Right cardiac atrium (tissue), 5 donors: ENCODE results near the gene PPFIBP1. TPM values are rescaled to one million over a fixed set of nuclear protein-coding genes. Genes with fewer than 3 reads are reported as not detected.

Source experiments
- ATAC-seq, 2 donors: fragments of 200-7000 bp; cut with Tn5 transposase; one replicate each; pipeline versions ENCODE4 v1.8.0 to v1.9.1; 2020; ENCODE audit warnings: moderate library complexity in 2 of 2, mild to moderate bottlenecking in 1 of 2
- DNase-seq, 3 donors: peaks; one replicate each; pipeline ENCODE4 v3.0.0-alpha.2; 2020
- H3K27ac ChIP-seq: one replicate; pipeline ENCODE4 v1.5.1; 2013; ENCODE audit warnings: mild to moderate bottlenecking, low read length, control low read depth, moderate library complexity
- H3K27me3 ChIP-seq: one replicate; pipeline ENCODE4 v1.6.1; 2013; ENCODE audit not compliant: control insufficient read depth, insufficient read depth
- H3K4me1 ChIP-seq: one replicate; pipeline ENCODE4 v1.6.1; 2013; ENCODE audit warnings: low read length; ENCODE audit not compliant: control insufficient read depth, insufficient read depth
- H3K4me3 ChIP-seq: one replicate; pipeline ENCODE4 v1.5.1; 2013; ENCODE audit warnings: low read length, control low read depth
- H3K9me3 ChIP-seq: one replicate; pipeline ENCODE4 v1.6.1; 2013; ENCODE audit warnings: low read length; ENCODE audit not compliant: control insufficient read depth
- whole genome bisulfite sequencing: extraction: QIAGEN DNeasy Blood & Tissue Kit; methylation state at CpG from one replicate; pipeline ENCODE4 v1.1.7; 2013; 5-methylcytosine and 5-hydroxymethylcytosine counted together
- intact Hi-C, 4 donors: fragments of 100-400 bp; cut with DNase I; formaldehyde crosslinking; loops; one replicate each; pipeline versions ENCODE4 v1.11.0 to v1.14.0; 2022 to 2023
- polyA plus RNA-seq: library from polyadenylated mRNA; stranded (reverse); fragments of 200-250 nt; gene quantifications from one replicate; pipeline ENCODE4 v1.2.3, GENCODE V29; 2013
- total RNA-seq, 4 donors: library from RNA; stranded (reverse); fragmentation: NEBNext Ultra II Directional; extraction: Animal tissue kit (Norgen Biotek cat#: 25700); gene quantifications; one replicate each; pipeline ENCODE4 v1.2.1, GENCODE V29; 2021
- donor health status: healthy with polysubstance abuse.
- donor health status: DM: no; HTN: yes; CAD: no.
- donor health status: DM: no; HTN: no; CAD: no.
- donor health status: DM: no; HTN: yes; CAD: no; lungs with severe emphysema.
- donor health status: DM: yes; HTN: yes; CAD: no.

The PPFIBP1 gene
- total and polyA plus RNA-seq, 5 donors: 26.4 to 176 (median 88.7) TPM

- intact Hi-C loops: no loop called here
- 84% methylated on average over 4 of the region's 4 CpGs for WGBS
- Histone ChIP-seq H3K27me3 (no peaks in the 10 kb centered on the region), H3K27ac (no peak overlapping the region), H3K4me1 (no peaks in the 10 kb centered on the region), H3K4me3 (no peak overlapping the region), H3K9me3 (no peaks in the 10 kb centered on the region)
- DNase-seq: no peak
- ATAC-seq: no peak
These were observed 25.9 kb upstream of the PPFIBP1 start for GRCh38 chr12:27498149-27498548.

DNA sequence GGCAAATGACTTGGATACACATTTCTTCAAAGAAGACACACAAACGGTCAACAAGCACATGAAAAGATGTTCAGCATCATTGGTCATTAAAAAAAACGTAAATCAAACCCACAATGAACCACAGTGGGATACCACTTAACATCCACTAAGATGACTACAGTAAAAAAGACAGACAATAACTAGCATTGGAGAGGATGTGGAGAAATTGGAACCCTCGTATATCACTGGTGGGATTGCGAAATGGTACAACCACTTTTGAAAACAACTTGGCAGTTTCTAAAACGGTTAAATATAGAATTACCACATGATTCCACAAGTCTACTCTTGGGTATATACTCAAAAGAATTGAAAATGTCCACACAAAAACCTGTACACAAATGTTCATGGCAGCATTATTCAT is 25.2 kb upstream of the PPFIBP1 start:
- H3K4me3 ChIP-seq: no peak overlapping the region
- H3K27me3 ChIP-seq: no peaks in the 10 kb centered on the region
- intact Hi-C loops: no loop called here
- WGBS: 88% methylated on average over 5 of the region's 5 CpGs
- no peaks in the 10 kb centered on the region for H3K9me3 ChIP-seq
- no peak for ATAC-seq
- no peak for DNase-seq
- H3K27ac ChIP-seq: no peak overlapping the region
- no peaks in the 10 kb centered on the region for H3K4me1 ChIP-seq

GRCh38 chr12:27499377-27499776 is 24.6 kb upstream of the PPFIBP1 start:
- no peak overlapping the region for H3K27ac ChIP-seq
- H3K27me3 ChIP-seq: no peaks in the 10 kb centered on the region
- WGBS: 96% methylated on average over 3 of the region's 3 CpGs
- no peak for ATAC-seq
- no peak overlapping the region for H3K4me3 ChIP-seq
- intact Hi-C loops: no loop called here
- no peaks in the 10 kb centered on the region for H3K9me3 ChIP-seq
- H3K4me1 ChIP-seq: no peaks in the 10 kb centered on the region
- DNase-seq: no peak

GRCh38 chr12:27500546-27500945 is 23.5 kb upstream of the PPFIBP1 start:
- ATAC-seq (no peak), DNase-seq (no peak)
- Histone ChIP-seq H3K4me3 (no peak overlapping the region), H3K4me1 (peaks cover 1% of the 10 kb centered on the region), H3K27ac (no peak overlapping the region), H3K27me3 (no peaks in the 10 kb centered on the region), H3K9me3 (no peaks in the 10 kb centered on the region)
- intact Hi-C loops: no loop called here
- WGBS: 21% methylated on average over 3 of the region's 3 CpGs

- Histone ChIP-seq H3K4me3 (no peak overlapping the region), H3K4me1 (peaks cover 4% of the 10 kb centered on the region), H3K9me3 (no peaks in the 10 kb centered on the region), H3K27me3 (no peaks in the 10 kb centered on the region), H3K27ac (no peak overlapping the region)
- 90% methylated on average over 6 of the region's 6 CpGs for WGBS
- ATAC-seq: no peak
- intact Hi-C loops: no loop called here
- no peak for DNase-seq
These were observed 22.0 kb upstream of the PPFIBP1 start for GRCh38 chr12:27502021-27502435.

DNA sequence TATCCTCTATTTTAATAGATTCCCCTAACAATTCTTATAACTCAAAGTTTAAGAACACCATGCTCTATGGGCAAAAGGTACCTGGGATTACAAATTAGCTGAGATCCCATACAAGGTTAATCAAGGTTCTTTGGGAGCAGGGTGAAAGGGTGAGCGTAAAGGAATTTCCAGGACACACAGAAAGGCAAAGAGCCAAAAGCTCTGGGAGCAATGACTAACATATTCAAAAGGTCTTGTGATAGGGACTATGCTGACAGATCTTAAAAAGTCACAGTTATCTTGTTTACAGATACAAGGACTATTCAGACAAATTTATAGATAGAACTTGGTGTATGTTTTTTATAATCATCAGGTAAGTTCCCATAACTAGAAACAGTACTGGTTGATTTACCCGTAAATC is 19.5 kb upstream of the PPFIBP1 start:
- ATAC-seq (peak in 1 of 2 donors; percentile 44), DNase-seq (no peak)
- Histone ChIP-seq H3K4me3 (no peak overlapping the region), H3K9me3 (no peaks in the 10 kb centered on the region), H3K4me1 (peaks cover 4% of the 10 kb centered on the region), H3K27me3 (no peaks in the 10 kb centered on the region), H3K27ac (no peak overlapping the region)
- intact Hi-C loops: no loop called here
- 67% methylated on average over 2 of the region's 2 CpGs for WGBS

GRCh38 chr12:27505109-27505508 is 18.9 kb upstream of the PPFIBP1 start:
- Histone ChIP-seq H3K4me3 (no peak overlapping the region), H3K27me3 (no peaks in the 10 kb centered on the region), H3K9me3 (no peaks in the 10 kb centered on the region), H3K27ac (no peak overlapping the region), H3K4me1 (peaks cover 4% of the 10 kb centered on the region)
- intact Hi-C loops: no loop called here
- DNase-seq (no peak), ATAC-seq (no peak)
- 79% methylated on average over 2 of the region's 2 CpGs for WGBS

- peak overlapping the region; percentile 41 for H3K27ac ChIP-seq
- H3K27me3 ChIP-seq: no peaks in the 10 kb centered on the region
- H3K4me3 ChIP-seq: no peak overlapping the region
- DNase-seq (no peak), ATAC-seq (no peak)
- H3K4me1 ChIP-seq: peaks cover 4% of the 10 kb centered on the region
- H3K9me3 ChIP-seq: no peaks in the 10 kb centered on the region
- intact Hi-C loops: no loop called here
These were observed 18.2 kb upstream of the PPFIBP1 start for GRCh38 chr12:27505761-27506160.

- ATAC-seq (peak; percentile 85 to 95), DNase-seq (peak; percentile 69 to 79 (median 75))
- no peak overlapping the region for H3K4me3 ChIP-seq
- WGBS: 49% methylated on average over 2 of the region's 2 CpGs
- H3K4me1 ChIP-seq: peaks cover 4% of the 10 kb centered on the region
- H3K9me3 ChIP-seq: no peaks in the 10 kb centered on the region
- intact Hi-C loops: no loop called here
- H3K27ac ChIP-seq: peak overlapping the region; percentile 3
- no peaks in the 10 kb centered on the region for H3K27me3 ChIP-seq
These were observed 17.3 kb upstream of the PPFIBP1 start for GRCh38 chr12:27506645-27507189.

DNA sequence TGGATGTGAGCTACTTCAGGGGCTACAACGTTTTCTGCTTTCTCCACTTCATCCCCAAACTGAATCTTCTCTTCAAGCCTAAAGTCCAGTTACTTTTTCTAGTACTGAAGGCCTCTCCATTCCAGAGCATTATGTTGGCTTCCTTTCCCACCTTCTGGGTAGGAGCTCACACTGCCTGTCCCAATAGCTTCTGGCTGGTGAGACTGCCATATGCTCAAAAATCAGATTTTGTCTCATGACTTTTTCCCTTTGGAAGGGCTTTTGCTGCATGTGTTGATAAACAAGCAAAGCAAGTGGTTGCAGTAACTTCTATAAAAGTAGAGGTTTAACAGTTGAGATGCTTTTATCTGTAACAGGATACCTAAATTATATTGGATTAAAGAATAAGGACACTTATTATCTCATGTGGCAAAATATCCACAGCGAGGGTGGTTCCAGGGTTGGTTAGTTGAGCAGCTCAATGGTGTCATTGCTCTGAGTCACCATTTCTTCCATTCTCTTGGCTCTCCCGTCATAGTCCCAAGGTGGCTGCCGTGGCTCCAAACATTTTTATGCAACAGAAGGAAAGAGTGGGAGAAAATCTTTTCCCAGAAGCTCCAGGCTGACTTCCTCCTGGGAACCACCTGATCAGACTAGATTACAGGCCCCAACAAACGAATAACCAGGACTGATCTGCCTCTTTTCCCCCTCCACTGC is 15.1 kb upstream of the PPFIBP1 start:
- no peak overlapping the region for H3K27ac ChIP-seq
- WGBS: 74% methylated on average over 5 of the region's 5 CpGs
- H3K9me3 ChIP-seq: no peaks in the 10 kb centered on the region
- intact Hi-C loops: no loop called here
- H3K4me3 ChIP-seq: no peak overlapping the region
- no peaks in the 10 kb centered on the region for H3K27me3 ChIP-seq
- DNase-seq: no peak
- no peak for ATAC-seq
- peaks cover 4% of the 10 kb centered on the region for H3K4me1 ChIP-seq

DNA sequence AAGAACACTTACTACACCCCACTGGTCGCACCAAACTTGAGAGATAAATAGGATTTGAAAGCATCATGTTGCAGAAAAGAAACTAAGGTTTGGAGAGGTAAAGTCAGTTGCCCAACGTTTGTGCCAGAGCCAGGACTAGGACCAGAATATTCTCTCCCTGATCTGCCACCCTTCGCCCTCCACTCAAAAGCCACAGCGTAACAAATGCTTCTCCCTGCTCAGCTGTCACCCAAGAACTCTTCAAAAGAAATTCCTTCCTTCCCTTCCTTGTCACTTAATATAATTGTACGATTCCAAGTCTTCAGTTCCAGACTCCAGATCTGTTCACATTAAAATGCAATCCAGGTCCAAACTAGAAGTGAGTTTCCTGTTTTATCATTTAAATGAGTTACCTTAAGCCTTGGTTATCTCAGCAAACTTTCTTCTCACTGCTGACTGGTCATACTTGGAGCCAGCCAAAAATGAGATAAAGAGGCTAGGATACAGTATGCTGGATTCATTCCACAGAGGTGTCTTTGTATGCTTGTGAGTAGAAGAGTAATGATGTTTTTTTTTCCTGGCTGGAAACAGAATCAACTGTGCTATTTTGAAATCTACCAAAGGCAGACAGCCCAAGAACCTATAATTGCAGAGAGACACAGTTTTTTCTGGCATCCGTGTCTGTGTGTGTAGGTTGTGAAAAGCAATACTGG is 12.8 kb upstream of the PPFIBP1 start:
- Histone ChIP-seq H3K27me3 (no peaks in the 10 kb centered on the region), H3K27ac (peak overlapping the region; percentile 85), H3K9me3 (no peaks in the 10 kb centered on the region), H3K4me1 (no peaks in the 10 kb centered on the region), H3K4me3 (no peak overlapping the region)
- 44% methylated on average over 6 of the region's 6 CpGs for WGBS
- ATAC-seq: peak; percentile 73 to 83
- intact Hi-C loops: no loop called here
- DNase-seq: no peak
